ENCODE data around the gene BCAN.

BCAN gene

DNA sequence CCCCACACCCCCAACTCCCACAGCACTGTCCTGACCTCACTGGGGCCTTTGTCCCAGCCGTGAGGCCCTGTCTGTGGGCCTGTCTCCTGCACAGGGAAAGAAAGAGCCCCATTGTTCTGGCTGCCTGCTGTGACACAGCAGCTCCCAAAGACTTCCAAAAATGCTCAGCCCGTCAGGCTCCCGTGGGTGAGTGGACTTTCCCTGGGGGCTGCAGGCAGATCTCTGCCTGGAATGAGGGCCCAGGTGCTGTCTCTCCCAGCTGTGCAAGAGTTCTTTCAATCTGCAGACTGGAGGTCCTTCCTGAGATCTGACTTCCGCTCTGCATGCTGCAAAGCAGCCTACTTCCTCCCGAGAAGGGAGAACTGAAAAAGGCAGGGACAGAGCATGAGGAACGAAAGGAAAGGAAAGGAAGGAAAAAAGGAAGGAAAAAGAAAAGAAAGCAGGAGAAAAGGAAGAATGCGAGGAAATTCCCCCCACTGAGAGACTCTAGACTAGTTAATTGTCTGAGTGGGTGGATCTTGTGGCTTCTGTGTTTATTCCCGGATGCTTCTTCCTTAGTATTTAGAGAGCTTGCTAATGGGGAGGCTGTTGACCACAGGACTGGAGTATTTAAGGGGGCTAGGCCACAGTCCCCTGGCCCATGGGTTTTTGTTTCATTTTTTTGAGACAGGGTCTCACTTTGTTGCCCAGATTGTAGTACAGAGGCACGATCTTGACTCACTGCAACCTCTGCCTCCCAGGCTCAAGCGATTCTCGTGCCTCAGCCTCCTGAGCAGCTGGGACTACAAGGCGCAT lies 20.3 kb downstream of the BCAN start:
- no peak for DNase-seq

DNA sequence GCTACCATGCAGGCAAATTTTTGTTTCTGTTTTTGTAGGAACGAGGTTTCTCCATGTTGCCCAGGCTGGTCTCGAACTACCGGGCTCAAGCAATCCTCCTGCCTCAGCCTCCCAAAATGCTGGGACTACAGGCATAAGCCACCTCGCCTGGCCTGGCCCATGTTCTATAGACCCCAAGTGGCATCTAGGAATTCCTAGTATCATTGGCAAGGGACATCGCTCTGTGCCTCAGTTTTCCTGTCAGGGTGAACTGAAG lies 20.8 kb downstream of the BCAN start:
- DNase-seq, result no peak

DNA sequence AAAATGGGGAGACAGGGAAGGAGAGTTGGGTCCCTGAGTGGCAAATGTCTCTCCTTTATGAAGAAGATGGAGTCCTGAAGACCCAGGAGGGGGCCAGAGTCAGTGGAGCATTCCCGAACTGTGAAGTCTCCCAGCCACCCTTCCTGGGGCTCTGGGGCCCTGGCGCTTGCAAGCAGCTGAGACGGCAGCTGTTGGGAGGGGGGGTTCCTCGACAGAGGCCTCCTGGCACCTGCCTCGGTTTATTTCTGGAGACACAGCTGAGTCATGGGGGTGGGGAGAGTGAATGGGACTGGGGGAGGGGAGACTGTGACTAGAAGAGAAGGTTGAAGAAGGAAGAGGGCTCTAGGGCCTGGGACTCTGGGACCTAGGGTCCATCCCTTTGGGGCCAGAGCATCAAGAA lies 21.3 kb downstream of the BCAN start:
- DNase-seq, result no peak

DNA sequence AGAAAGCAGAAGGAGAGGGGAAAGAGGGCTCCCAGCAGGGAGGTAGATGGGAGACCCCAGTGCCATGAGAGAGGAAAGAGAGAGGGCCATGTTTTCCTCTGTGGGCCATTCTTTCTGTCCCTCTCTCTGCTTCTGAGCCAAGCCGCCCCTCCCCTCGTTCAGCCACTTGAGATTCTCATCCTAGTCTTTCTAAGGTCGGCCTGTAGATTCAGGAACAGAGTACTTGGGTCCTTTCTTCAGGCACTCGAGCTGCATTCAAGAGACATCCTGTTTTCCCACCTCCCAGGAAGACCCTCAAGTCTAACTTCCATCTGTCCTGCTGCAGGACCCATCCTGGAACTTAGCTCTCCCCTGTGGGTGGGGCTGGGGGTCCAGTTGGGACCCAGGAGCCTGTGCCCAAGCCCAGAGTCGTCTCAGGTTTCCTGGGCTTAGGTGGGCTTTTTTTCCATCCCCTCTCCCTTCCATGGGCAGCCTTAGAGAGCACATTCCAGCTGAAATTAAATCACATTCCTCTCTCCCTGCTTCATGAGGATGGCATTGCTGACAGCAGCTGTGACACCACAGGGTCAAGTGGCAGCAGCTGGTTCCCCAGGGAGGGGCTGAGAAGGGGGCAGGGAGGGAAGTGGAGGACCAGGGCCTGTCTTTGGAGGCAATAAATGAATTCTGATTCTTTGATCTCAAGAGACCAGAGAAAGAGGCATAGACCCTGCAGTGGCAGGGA lies 22.3 kb downstream of the BCAN start:
- peak; percentile 61 for DNase-seq

DNA sequence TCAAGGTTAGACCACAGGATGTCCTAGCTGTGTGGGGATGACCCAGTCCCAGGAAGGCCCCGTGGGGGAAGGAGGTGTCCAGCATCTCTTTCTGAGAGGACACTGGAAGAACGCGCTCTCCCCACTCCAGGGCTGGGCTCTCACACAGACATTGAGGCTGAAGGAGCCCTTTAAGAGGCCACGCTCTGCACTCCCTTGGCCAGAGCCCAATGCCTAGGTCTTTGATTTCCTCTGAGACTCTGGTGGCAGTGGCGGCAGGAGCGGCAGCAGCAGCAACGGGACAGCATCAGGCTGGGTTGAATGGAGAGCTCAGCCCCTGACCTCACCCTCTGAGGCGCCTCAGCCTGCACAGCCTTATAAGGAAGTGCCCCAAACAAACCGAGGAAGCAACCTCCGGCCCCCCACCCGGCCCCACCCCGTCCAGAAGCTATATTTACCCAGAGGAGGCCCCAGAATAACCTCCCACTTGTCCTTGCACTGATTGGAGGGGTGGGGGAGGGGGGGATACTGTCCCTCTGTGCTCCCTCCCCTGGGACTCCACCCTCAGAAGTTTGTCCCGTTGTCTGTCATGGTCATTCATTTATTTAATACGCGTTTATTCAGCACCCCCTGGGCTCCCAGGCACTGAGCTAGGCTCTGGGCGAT lies 23.0 kb downstream of the BCAN start:
- DNase-seq, result no peak

DNA sequence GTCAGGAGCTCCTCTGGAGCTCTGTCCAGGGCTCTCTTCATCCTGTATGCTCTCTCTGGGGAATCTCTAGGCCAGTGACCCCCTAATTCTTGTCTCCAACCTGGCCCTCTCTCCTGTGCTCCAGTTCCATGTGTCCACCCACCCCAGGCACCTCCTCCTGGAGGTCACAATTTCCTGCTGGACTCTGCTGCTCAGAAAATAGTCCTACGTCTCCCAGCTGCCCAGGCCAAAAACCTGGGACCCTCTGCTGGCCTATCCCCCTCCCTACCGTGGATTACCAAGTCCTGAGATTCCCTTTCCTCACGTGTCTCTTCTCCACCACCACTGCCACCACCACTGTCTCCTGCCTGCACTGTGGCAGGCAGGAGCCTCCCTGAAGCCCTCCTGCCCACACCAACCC lies 23.6 kb downstream of the BCAN start:
- DNase-seq, result no peak

DNA sequence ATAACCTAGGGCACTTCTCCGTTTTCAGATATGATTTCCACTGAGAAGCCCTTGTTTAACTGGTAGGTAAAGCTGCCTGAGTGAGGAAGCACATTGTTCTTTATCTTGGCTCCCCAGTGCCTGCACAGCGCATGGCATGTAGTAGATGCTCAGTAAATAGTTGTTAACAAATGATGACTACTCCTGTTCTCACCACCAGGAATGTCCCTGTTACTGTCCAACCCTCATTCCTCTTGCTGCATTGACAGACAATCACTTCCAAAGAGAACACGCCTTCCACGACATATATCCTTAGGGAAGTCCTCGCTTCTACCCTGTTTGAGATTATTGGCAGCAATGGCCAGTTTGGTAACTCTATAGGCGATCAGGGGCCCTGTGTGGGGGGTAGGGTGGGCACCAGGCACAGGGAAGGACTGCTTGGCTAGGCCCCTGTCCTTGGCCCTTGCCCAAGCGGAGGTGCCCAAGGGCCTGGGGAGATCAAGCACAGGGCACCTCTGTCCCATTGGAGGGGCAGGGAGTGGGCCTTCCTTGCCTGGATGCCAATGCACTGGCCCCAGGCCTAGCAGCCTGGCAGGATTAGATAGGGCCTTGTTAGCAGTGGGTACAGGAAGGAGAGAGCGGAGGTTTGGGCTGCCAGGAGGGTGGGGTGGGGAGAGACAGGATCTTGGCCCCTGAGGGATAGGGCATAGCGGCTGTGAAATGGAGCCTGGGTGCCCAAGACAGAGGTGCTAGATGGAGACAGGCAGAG lies 25.1 kb downstream of the BCAN start:
- DNase-seq, result no peak

DNA sequence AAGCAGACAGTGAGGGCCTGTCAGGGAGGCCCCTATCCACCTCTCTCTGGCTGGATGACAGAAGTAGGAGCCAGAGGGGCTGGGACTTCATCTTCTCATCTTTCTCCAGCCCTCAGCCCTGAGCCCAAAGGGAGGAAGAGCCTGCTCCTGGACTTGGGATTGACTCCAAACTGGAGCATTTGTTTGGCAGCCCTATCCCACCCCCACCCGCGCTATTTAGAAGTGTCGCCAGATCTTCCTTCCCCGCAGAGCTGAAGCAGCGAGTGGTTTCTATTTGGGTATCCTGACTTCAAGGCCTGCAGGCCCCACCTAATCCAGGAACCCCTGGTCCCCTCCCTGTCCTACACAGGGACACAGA lies 25.7 kb downstream of the BCAN start:
- DNase-seq, result no peak

DNA sequence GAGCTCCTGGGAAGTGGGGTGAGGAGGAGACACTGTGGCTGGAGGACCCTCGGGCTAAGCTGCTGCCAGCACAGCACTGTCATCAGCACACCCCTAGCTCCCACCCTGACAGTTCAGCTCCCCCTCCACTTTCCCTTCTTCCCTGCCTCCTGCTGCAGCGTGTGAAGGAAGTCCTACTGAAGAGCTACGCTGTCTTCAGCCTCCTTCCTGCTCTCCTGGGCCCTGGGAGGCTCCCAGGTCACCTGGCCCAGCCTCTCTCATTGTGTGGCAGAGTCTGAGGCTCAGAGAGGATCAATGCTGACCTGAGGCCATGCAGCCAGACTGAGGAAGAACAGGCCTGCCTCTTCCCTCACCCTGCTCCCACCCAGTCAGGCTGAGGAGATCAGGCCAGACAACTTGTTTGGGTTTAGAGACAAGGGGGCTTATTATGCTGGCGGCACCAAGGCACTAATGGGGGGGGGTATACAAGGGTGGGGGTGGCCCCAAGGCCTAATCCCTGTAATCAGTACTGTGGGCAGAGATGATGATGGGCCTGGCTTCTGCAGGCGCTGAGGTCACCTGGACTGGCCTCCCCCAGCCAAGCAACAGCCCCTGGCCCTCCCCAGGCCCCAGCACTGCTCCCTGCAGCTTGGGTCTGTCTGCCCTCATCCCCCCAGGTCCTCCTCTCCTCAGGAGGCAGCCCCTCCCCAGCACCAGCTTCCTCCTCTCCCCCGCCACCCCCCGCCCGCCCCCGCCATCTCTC lies 26.2 kb downstream of the BCAN start:
- DNase-seq, result peak; percentile 41

DNA sequence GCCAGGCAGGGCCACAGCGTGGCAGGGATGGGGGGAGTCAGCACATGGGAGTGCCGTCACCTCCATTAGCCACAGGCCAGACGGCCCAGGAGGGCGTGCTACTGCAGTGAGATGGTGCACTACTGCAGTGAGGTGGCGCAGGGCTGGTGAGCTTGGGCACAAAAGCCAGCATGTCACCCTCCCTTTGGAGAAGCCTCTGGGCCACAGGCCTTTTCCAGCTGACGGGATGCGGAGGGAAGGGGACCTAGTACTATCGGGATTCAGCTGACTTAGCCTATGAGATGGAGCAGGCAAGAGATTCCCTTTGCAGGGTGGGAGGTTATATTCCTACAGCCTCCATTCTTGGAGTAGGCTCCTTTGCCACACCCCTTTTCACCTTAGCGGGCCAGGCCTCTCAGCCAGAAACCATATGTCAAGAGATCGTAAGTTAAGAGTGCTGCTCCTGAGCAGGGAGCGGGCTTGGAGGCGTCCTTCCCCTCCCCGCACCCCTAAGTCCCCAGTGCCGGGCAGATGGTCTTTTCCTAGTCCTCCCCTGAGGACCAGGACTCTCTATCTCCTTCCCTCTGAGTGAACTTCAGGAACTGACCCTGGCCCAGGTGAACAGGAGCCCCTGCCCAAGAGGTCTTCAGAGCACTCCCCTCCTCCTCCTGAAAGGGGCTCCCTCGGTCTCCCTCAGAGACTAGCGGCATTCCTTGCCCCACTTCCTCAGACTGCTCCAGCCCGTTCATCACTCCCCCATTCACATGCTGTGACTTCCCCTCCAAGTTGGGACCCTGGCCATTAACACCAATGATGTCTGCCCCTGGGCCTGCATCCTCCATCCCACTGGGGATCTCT lies 27.1 kb downstream of the BCAN start:
- peak; percentile 54 for DNase-seq

DNA sequence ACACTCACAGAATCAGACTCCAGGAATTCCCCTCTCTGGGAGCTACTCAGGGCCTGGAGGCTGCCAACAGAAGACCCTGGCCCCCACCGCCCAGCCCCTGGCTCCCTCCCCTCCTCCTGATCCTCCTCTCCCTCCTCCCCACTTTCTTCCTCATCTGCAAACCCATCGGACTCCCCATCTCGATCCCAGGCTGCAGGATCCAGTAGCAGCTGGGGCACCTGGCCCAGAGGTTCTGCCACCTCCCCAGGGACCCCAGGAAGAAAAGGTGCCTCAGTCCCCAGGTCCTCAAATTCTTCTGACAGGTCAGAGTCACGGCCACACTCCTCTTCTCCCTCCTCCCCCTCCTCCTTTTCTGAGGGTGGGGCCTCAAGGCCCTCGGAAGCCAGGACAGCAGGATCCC lies 27.9 kb downstream of the BCAN start:
- no peak for DNase-seq

DNA sequence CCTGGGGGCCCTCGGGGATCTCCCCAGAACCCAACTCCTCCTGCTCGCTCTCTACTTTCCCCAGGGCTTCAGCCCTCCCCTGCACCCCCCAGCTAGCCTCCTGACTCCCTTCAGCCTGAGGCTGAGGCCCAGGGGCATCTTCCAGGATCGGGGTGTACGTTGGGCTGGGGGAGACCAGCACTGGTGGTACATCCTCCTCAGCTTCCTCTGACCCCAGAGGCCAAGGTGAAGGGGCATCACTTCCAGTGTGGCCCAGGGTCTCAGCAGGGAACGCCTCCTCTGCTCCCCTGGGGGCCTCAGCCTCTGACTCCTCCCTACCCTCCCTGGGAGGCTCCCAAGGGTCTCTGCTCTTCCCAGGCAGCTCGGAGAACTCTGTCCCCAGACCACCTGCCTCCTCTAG lies 28.4 kb downstream of the BCAN start:
- no peak for DNase-seq

DNA sequence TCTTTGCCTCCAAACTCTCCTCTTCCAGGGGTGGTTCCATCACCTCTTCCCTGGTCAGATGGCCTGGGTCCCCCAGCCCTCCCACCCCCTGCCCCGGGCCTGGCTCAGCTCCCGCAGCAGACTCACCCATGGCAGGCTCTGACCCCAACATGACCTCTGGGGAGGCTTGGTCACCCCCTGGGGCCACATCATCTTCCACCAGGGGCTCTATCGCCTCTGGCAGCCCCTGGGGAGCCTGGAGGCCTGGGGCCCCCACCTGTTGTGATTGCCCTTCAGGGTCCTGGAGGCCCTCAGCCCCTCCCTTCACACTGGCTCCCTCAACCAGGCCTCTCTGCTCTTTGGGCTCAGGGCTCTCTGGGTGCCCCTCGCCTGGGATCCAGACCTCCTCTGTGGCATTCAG lies 28.9 kb downstream of the BCAN start:
- DNase-seq, result no peak

DNA sequence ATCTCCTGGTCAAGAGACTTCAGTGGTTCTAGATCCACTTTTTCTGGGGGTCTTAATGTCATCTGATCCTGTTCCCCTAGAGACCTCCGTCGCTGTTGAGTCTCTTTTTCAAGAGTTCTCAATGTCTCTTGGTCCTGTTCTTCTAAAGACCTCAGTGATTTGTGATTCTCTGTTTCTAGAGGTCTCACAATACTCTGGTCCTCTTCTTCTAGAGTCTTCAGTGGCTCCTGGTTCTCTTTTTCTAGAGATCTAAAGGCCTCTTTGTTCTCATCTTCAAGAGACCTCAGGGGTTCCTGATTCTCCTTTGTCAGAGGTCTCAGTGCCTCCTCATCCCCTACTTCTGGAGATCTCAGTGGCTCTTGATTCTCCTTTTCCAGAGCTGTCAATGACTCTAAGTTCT lies 29.9 kb downstream of the BCAN start:
- no peak for DNase-seq

DNA sequence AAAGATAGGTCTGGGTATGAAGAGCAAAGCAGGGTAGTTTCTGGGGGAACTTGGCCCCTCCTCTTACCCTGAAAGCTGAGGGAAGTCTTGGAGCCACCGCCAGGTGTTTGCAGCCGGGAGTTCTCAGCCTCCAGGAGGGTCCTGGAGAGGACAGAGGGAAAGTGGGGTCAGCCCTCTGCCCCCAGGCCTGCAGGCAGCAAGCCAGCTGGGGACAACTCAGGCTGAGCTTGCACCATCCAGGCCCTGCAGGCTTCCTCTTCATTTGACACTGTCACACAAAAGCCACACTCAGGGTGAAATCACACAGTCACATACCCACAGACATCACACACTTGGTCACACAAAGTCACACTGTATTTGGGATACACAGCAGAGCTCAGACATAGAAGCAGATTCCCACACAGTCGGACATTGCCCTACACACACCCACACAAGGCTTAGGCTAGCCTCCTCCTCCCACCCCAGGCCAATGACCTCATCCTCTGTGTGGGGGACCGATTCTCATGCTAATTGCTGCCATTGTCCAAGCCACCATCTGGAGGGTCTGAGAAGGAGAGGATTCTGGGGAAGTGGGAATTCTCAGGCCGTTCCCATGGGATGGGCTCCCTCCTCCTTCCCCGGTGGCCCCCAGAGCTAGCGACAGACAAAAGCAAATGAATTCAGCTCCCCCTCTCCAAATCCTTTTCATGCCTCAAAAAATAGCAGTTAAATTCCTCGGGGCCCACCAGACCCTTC lies 31.6 kb downstream of the BCAN start:
- peak; percentile 90 for DNase-seq

DNA sequence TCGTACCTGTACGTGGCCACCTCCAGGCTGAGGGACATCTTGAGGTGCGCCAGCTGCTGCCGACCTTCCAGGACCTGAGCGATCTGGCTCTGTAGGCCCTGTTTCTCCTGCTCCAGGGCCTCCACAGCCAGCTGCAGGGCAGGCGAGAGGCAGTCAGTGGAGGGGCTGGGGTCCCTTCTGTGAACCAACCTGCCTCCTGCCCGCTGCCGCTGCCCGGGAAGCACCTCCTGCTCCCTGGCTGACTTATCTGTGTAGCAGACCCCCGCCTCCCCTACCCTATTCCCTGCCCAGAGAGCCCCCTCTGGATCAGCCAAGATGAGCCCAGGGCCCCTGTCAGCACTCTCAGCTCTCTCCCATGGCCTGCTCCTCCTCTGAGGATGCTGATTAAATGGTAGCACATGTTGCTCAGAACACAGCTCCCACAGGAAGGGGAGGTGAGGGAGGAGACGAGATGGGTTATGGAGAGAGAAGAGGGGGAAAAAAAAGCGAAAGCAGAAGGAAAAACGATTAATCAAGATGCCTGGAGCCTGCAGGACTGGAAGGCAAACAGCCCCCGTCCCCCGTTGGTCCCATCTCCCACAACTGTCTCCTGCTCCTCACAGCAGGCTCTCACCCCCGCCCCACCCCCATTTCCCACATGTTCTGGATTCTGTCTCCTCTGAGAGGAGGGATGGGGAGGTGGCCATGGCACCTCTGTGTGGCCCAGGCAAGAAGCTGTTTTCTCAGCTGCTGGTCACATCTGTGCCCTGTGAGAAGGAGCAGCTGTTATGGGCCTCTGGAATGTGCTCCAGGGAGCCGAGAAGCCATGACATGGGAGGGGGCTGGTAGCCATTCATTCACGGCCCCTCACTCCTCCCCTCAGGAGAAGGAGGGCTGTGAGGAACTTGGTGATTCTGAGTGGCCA lies 33.5 kb downstream of the BCAN start:
- DNase-seq, result peak; percentile 74

DNA sequence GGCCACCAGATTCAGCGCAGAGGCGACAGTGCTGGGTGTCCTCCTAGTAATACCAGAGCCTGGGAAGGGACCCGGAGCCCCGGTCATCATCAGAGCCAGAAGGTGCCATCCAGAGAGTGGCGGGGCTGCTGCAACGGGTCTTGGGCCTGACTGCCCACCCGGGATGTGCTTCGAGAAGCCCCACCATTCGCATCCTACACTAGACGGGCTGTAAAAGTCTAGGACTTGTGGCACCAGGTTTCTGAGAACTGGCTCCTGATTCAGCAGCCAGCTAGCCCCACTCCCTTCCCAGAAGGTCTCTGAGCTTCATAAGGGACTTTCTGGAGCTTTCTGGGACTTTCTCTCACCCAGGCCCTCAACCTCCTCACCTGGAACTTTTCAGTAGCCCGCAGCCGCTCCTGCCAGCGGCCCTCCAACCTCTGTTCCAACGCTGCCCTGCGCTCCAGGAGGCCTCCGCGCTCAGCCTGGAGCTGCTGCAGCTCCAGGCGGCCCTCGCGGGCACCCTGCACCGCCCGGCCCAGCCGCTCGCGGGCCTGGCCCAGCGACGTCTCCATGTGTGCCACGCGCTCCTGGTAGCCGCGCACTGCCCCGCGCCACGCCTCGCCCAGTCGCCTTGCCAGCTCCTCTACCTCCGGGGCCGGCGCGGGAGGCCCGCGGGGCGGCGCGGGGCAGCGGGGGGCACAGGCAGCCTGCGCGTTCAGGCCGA lies 34.4 kb downstream of the BCAN start:
- DNase-seq, result no peak

DNA sequence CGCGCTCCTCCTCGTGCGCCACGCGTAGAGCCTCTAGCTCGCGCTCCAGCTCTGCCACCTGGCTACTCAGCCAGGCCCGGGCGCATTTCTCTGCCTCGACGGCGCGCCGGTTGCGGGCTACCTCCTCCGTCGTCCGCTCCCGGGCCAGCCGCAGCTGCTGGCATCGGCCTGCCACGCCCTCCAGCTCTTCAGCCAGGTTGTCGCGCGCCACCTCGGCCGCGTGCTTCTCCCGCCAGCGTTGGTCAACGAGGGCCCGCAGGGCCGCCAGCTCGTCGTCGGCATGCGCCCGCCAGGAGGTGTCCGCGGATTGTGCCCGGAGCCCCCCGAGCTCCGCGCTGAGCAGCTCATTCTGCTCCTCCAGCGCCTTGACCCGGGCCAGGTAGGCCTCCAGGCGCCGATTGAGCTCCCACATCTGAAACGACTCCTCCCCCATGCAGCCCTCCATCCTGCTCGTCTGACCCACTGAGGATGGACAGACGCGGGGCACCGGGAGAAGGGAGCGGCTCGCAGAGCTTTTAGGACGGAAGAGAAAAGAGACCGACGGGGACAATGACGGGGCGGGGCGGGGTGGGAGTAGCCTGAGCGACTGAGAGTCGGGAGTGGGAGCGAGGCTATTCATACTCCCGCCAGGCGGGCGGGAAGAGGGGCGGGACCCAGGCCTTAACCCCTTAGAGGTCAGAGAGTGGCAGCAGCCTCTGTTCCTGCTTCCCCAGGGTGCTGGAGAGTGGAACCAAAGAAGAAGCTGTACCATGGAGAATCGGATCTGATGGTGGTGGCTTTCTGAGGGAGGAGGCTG lies 35.1 kb downstream of the BCAN start, which contains the start of gene NES:
TSS of gene NES (minus strand) at position 588 of the 796 bp plus-strand sequence. CDS start at position 445, 143 bp downstream.
- peak; percentile 85 for DNase-seq

All from retina (tissue), 1 donor.